HG03460 (cell line): ENCODE results near the gene RASGRF1.

Experiments
- ATAC-seq: cut with Tn5 transposase; IDR thresholded peaks from one replicate; pipeline ENCODE4 v1.9.1; 2021; ENCODE audit not compliant: unreplicated experiment

Gene RASGRF1

GRCh38 chr15:79099692-79100091 lies 9.1 kb upstream of the RASGRF1 start:
- no peak for ATAC-seq

- no peak for ATAC-seq
Measured at GRCh38 chr15:79094611-79095021, 4.0 kb upstream of the RASGRF1 start.

- no peak for ATAC-seq
Measured at GRCh38 chr15:79093352-79093935, 2.9 kb upstream of the RASGRF1 start.

GRCh38 chr15:79092382-79092781 lies 1.8 kb upstream of the RASGRF1 start:
- no peak for ATAC-seq

GRCh38 chr15:79091204-79091867 lies 756 bp upstream of the RASGRF1 start:
- ATAC-seq: no peak

DNA sequence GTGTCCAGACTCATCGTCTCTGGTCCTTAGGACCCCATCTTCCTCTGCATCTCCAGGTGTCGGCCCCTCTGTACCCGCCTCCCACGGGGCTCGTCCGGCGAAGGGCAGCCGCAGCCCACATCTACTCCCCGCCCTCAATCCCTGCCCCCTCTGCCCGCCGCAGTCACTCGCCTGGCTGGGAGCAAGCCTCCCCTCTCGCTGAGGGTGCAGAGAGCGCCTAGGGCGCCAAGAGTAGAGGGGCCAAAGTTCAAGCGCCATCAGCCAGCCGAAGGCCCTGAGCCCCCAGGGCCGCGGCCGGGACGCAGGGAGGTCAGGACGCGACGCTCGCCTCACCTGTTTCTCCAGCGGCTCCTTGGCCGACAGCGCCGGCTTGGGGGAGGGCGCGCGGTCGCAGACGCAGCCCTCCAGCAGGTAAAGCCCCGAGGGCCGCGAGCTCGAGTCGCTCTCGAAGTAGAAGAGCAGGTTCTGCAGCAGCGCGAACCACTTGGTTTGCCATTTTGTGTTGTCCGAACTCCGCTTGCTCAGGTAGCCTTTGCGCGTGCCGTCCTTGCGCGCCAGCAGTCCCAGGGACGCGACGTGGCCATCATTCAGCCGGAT lies 592 bp downstream of the RASGRF1 start:
- no peak for ATAC-seq

- no peak for ATAC-seq
Measured at GRCh38 chr15:79089331-79089889, 1.2 kb downstream of the RASGRF1 start.

DNA sequence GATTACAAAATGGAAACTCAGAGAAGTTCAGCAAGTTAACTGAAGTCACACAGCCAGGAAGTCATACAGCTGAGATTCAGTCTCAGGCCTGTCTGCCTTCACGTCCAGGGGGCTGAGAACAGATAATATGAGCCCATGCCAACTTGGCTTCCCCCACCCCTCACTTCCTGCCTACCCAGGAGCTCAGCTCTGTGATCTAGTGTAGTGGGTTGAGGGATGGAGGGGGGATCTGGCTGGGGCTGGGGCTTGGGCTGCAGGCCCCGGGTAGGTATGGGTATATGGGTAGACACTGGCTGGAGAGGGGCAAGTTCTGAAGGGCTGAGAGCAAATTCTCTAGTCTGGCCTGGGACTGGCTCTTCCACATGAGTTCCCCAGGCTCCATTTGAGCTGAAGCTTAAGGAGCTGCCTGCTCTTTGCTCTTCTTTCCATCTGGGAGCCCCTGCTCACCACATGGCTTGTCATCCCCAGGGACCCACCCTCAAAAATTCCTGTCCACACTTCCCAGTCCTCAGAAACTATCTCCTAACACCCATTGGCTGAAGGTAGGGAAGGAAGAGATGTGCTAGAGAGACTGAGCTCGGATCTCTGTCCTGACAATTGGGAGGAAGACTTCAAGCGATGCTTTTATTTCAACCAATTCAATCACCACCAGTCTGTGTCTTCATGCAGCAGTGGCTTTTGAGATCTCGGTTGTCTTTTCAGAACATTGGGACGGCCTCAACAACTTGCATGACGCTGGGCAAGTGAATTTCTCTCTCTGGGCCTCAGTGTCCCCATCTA lies 2.0 kb downstream of the RASGRF1 start:
- no peak for ATAC-seq

DNA sequence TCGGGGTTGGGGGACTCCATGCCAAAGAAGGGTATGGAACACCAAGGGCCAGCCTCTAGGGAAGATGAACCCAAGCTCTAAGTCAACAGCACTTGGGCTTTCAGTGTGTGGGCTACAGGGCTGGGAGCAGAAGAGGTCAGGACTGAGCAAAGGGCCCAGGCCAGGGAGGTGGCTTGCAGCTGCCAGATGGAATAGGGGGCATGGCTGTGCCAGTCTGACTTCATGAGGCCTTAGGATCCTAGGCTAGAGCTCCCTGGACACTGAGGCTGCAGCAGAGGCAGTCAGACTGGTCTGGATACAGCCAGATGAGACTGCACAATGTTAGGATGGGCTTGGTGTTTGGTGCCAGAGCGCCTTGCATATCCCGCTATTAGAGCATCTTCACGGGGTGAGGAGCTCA lies 3.8 kb downstream of the RASGRF1 start:
- ATAC-seq: no peak

DNA sequence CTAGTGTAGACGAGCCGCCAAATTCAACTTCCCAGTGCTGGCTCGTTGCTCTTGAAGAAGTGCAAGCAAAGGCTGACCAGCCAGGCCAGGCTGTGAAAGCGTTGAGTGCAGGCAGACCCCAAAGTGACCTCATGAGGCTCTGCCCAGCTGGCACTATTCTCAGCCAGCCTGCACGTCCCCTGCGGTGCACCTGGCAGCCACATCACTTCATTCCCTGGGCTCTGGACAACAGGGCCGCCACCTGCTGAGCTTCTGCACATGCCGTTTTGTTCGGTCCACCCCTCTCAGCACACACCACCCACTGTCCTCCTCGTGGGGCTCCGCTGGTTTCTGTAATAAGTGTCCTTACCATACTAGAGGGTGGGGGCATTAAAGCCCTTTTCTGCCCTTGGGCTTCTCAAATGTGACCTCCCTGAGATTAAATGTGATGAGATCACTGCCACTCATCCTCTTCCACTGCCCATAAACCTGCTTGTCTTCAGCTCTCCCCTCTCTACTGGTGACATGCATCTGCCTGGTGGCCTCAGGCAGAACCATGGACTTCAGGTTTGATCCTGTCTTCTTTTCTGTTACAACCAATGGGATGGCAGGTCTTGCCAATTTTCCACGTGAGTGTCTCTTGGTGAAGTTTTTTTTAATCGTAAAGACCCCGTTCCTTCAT lies 6.1 kb downstream of the RASGRF1 start:
- no peak for ATAC-seq

- no peak for ATAC-seq
Measured at GRCh38 chr15:79083154-79083553, 7.4 kb downstream of the RASGRF1 start.

- no peak for ATAC-seq
Measured at GRCh38 chr15:79082363-79083070, 8.1 kb downstream of the RASGRF1 start.

- no peak for ATAC-seq
Measured at GRCh38 chr15:79078763-79079410, 11.7 kb downstream of the RASGRF1 start.

- ATAC-seq: no peak
Measured at GRCh38 chr15:79078003-79078402, 12.6 kb downstream of the RASGRF1 start.

- no peak for ATAC-seq
Measured at GRCh38 chr15:79076661-79077060, 13.9 kb downstream of the RASGRF1 start.

DNA sequence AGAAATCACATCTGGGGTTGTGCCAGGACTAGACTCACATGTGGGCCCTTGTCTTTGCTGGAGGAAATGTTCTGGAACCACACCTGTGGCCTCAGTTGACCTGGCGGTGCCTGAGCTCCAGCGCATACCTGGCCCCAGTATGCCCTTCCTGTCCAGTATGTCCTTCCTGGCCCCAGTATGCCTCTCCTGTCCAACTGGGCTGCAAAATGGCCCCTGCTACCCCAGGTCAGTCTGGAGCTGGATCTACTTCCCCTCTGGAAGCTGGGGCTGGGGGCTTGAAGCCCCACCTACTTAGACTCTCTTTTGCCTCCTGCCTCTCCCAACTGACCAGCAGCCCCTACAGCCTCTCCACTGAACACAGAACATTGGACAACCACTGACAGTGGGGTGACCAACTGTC lies 15.3 kb downstream of the RASGRF1 start:
- no peak for ATAC-seq

DNA sequence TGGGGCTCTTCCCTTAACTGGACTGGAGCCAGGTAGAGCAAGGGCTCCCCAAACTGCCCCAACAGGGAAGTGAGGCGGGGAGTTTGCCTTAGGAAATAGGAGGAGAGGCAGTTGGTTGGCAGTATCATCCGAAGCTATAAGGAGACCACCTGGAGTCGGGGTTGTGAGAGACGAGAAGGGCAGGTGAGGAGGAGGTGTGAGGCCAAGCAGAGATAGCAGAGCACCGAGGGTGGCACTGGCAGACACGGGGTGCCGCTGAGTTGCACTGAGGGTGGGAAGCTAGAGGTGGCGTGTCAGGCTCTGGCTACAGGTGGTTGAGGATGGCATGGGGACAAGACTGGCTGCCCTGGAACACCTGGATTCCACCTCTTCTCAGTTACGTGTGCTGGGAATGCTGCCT lies 17.2 kb downstream of the RASGRF1 start:
- no peak for ATAC-seq

GRCh38 chr15:79071901-79072300 lies 18.7 kb downstream of the RASGRF1 start:
- no peak for ATAC-seq

DNA sequence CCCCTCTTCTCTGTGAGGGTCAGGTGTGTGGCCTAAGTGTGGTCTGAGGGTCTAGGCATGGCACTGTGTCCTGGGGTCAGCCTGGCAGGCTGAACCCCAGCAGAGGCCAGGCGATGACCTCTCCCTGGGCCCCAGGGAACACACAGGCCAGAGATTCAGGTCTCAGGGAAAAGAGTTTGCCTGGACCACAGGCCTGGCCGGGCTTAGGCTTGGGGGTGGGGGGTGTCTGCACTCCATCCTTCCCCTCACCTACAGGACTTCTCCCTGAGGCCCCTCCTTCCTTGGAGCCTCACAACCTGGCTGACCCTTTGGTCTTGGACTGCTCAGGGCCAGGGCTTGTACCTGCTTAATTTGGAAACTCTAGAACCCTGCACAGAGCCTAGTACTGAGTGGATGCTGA lies 21.8 kb downstream of the RASGRF1 start:
- no peak for ATAC-seq

- no peak for ATAC-seq
Measured at GRCh38 chr15:79067969-79068368, 22.6 kb downstream of the RASGRF1 start.
